Measurements from ENCODE around the gene AATK.
"Not testable (repeated sequence)": the region's sequence is repeated elsewhere in the genome, so short reads cannot be mapped to it uniquely, and the experiment has no call there.

AATK gene

DNA sequence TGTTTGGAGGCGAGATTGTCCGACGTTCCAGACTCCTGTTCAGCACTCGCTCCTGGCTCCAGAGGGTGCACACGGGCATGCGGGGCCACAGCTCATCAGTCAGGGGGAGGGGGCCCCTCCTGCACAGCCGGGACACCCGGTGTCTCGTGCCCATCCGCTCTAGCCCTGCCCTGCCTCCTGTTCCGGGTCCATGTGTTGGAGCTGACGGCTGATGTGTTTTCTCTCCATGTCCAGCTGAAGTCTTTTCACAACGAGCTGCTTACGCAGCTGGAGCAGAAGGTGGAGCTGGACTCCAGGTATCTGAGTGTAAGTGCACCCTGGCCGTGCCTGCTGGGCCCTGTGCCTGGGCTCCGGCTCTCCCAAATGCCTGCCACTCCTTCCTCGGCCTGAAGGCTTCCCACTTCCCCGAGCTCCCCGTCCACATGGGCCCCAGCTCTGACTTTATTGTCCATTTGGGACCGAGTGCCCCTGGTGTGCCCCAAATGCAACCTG lies 80.6 kb downstream of the AATK start:
- no peak for DNase-seq

DNA sequence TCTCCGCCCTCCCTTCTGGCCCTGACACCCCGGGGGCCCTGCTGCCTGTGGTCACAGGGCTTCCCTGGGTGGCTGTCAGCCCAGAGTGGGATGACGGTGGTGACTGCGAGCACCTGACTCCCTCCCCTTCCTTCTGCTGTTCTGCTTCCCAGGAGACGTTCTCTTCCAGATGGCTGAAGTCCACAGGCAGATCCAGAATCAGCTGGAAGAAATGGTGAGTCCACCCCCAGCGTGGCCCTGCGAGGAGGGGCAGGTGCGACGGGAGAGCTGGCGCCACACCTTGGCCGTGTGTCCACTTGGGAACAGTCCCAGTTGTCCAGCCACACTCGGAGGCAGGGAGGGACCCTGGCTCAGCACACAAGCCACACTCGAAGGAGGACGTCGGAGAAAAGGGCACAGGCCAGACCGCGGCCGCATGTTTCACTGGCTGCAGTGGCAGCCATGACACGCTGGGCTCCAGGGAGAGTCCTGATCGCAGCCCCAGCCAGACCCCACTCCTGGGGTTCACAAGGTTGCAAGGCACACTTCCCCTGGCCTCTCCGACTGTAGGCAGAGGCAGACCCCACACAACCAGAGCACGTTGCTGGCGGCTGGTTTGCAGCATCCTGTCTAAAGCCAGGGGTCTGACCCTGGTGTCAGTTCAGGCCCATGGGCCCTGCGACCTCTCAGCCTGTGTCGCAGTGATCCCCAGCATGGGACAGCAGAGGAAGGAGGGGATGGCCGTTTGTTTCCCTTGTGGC lies 81.2 kb downstream of the AATK start:
- no peak for DNase-seq

DNA sequence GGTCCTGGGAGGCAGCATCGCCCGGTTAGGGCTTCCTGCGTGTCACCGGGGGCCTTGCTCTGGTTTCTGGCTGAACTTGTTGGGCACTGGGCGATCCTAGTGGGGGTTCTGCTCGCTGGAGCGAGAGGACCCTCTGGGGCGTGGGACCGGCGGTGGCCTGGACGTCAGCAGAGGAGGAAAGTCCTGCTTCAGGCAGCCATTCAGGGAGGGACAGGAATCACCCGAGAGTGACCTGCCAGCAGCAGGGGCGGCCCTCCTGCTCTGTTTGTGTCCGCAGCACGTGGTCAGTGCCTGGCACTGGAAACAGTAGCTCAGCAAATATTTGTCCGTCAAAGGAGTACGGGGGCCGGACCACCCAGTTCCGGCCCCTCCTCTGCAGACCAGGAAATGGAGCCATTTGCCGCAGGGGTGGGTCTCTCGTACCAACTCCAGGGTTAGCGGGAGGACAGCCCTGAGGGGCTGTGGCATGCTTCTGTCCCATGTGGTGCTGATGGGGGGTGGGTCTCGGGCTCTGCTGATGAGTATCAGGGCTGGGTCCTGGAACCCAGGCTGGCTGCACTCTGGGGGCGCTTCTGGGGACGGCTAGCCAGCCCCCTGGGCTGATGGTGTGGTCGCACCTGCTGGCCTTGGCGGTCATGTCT lies 82.8 kb downstream of the AATK start:
- DNase-seq = no peak

GRCh38 chr17:81082177-81083073 lies 83.6 kb downstream of the AATK start:
- DNase-seq = no peak

- no peak for DNase-seq
Observed at GRCh38 chr17:81081222-81082176, 84.5 kb downstream of the AATK start.

- no peak for DNase-seq
Observed at GRCh38 chr17:81080019-81080418, 86.0 kb downstream of the AATK start.

GRCh38 chr17:81078026-81078913 lies 87.8 kb downstream of the AATK start:
- not testable (repeated sequence) for DNase-seq

- no peak for DNase-seq
Observed at GRCh38 chr17:81076141-81076679, 89.8 kb downstream of the AATK start.

GRCh38 chr17:81075307-81075706 lies 90.7 kb downstream of the AATK start:
- no peak for DNase-seq

DNA sequence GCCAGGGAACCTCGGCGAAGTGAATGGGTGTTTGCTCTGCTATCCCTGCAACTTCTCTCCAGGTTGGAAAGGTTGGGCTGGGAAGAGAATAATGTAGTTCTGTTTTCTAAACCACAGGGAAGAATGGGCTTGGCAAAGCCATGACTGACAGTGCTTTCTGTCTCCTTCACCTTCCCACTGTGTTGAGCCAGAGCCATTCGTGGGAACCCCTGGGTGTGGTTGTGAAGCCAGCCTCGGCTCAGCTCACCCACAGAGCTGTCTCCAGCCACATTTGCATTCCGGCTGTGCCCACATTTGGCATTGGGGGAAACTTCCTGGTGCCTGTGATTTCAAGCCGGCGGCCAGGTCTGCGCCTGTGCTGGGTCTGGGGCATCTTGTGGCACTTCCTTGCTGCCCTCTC lies 91.1 kb downstream of the AATK start:
- DNase-seq = no peak

- no peak for DNase-seq
Observed at GRCh38 chr17:81073967-81074839, 91.8 kb downstream of the AATK start.

GRCh38 chr17:81071761-81072741 lies 94.0 kb downstream of the AATK start:
- no peak for DNase-seq

GRCh38 chr17:81070541-81071246 lies 95.3 kb downstream of the AATK start:
- no peak for DNase-seq

DNA sequence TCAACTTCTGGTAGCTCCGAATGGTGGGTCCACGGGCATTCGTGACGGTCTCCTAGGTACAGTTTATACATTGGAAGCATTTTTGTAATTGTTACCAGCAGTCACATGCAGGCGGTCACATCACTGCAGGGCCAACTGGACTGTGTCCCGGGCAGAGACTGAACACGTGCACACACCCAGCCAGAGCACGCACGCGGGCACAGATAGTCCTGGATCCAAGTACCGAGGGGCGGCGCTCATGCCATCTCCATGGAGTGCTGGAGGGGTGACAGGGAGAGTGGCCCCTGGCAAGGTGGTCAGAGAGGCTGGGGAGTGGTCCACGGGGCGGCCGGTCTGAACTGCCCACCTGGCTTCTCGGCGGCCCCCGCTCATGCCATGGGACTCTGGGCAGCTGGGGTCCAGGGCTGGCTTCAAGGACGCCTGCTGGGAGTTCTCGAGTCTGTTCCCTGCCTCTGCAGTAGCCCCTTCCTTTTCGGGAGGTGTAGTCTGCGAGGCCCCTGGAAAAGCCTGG lies 96.8 kb downstream of the AATK start:
- no peak for DNase-seq

DNA sequence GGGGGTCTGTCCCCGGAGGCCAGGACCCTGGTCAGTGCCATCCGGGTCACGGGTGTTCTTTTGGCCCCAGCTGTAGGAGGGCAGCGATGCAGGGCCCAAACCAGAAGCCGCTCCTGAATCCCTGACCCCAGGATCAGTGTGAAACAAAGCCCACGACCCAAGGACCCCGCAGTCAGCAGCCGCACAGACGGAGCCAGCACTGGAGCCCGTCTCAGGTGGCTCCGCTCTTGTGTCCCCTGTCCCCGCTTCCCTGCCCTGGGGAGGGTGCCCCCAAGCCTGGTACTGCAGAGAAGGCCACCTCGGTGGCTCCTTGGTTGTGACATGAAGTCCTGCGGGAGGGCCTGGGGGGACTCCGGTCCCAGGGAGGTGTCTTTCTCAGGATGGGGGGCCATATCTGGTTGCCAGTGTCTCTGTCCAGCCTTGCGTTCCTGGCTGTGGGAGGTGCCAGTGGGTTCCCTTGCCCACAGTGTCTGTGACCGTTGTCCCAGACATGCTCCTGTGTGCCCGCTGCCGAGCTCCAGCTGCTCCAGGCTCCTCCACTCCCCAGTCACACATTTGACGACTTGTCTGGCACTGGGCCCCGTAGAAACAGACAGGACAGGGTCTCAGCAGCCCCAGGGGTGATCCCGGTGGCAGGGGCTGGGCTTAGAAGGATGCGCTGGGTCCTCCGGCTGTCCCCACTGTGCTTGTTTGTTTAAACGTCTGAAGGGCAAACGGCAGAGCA lies 97.4 kb downstream of the AATK start:
- no peak for DNase-seq

- DNase-seq = no peak
Observed at GRCh38 chr17:81067391-81067811, 98.6 kb downstream of the AATK start.

Data from activated effector memory CD4-positive, alpha-beta T cell treated with anti-CD3 and anti-CD28 coated beads, Interleukin-2, amount 50 U/mL, for 16 hours (primary cell).